HG03280 (cell line): ENCODE data around the gene MAGEB10.
"Not testable (repeated sequence)": the region's sequence is repeated elsewhere in the genome, so short reads cannot be mapped to it uniquely, and the experiment has no call there.

Experiments
- ATAC-seq: cut with Tn5 transposase; IDR thresholded peaks from one replicate; pipeline ENCODE4 v1.9.1; 2021; ENCODE audit warnings: mild to moderate bottlenecking, moderate library complexity; ENCODE audit not compliant: unreplicated experiment

Gene MAGEB10

GRCh38 chrX:27807690-27808089, at the start of gene MAGEB10:
Gene MAGEB10, plus strand, starts transcription at chrX:27807990. Its CDS starts 13,317 bp downstream, at chrX:27821307.
- ATAC-seq, result no peak

GRCh38 chrX:27765718-27766117, 42.1 kb upstream of the MAGEB10 start:
- no peak for ATAC-seq

- no peak for ATAC-seq
Measured at GRCh38 chrX:27767387-27767786, 40.4 kb upstream of the MAGEB10 start.

GRCh38 chrX:27775984-27776383, 31.8 kb upstream of the MAGEB10 start:
- no peak for ATAC-seq

GRCh38 chrX:27796640-27797257, 11.0 kb upstream of the MAGEB10 start:
- no peak for ATAC-seq

GRCh38 chrX:27797575-27797974, 10.2 kb upstream of the MAGEB10 start:
- ATAC-seq, result no peak

- no peak for ATAC-seq
Measured at GRCh38 chrX:27808226-27808625, 436 bp downstream of the MAGEB10 start.

GRCh38 chrX:27808991-27809859, 1.4 kb downstream of the MAGEB10 start:
- ATAC-seq, result not testable (repeated sequence)

GRCh38 chrX:27815209-27815608, 7.4 kb downstream of the MAGEB10 start:
- no peak for ATAC-seq

- no peak for ATAC-seq
Measured at GRCh38 chrX:27823812-27824211, 16.0 kb downstream of the MAGEB10 start.

- no peak for ATAC-seq
Measured at GRCh38 chrX:27838185-27838584, 30.4 kb downstream of the MAGEB10 start.

- ATAC-seq, result no peak
Measured at GRCh38 chrX:27840881-27841280, 33.1 kb downstream of the MAGEB10 start.

- no peak for ATAC-seq
Measured at GRCh38 chrX:27842859-27843258, 35.1 kb downstream of the MAGEB10 start.

- no peak for ATAC-seq
Measured at GRCh38 chrX:27860337-27860736, 52.5 kb downstream of the MAGEB10 start.

- ATAC-seq, result no peak
Measured at GRCh38 chrX:27863809-27864208, 56.0 kb downstream of the MAGEB10 start.
